Mesodermal cell (in vitro differentiated cells): ENCODE data around the gene SLCO3A1.

Experiments used
- H3K27ac ChIP-seq: 2 replicates; pipeline ENCODE4 v1.7.0; 2013; ENCODE audit warnings: mild to moderate bottlenecking, low read depth, low read length, moderate library complexity; ENCODE audit not compliant: severe bottlenecking
- H3K36me3 ChIP-seq: 2 replicates; pipeline ENCODE4 v1.7.1; 2013; ENCODE audit warnings: mild to moderate bottlenecking, low read length, moderate library complexity; ENCODE audit not compliant: control insufficient read depth, insufficient read depth
- H3K4me1 ChIP-seq: one replicate; pipeline ENCODE4 v1.7.1; 2013; ENCODE audit warnings: mild to moderate bottlenecking, low read length; ENCODE audit not compliant: insufficient read depth, control insufficient read depth, poor library complexity, severe bottlenecking
- H3K4me3 ChIP-seq: 2 replicates; pipeline ENCODE4 v1.7.0; 2013; ENCODE audit warnings: low read length, control low read depth, mild to moderate bottlenecking; ENCODE audit not compliant: insufficient read depth, poor library complexity, severe bottlenecking; ENCODE audit errors: extremely low read depth
- H3K9me3 ChIP-seq: 2 replicates; pipeline ENCODE4 v1.7.1; 2013; ENCODE audit warnings: mild to moderate bottlenecking, low read length, moderate library complexity; ENCODE audit not compliant: control insufficient read depth
- WGBS, 2 experiments: methylation state at CpG; one replicate each; pipeline ENCODE4 v1.1.5; 2013; ENCODE audit warnings: missing lambda C conversion rate in 2 of 2; ENCODE audit not compliant: insufficient coverage in 2 of 2; 5-methylcytosine and 5-hydroxymethylcytosine counted together

Gene SLCO3A1

GRCh38 chr15:91891101-91891500 lies 37.6 kb downstream of the SLCO3A1 start:
- Histone ChIP-seq H3K4me3 (no peak overlapping the region), H3K4me1 (no peaks in the 10 kb centered on the region), H3K27ac (no peak overlapping the region), H3K36me3 (no peaks in the 10 kb centered on the region), H3K9me3 (no peaks in the 10 kb centered on the region)
- WGBS, 2 experiments = 80 to 100% methylated on average over 1 of the region's 1 CpG

GRCh38 chr15:91891788-91892345 lies 38.4 kb downstream of the SLCO3A1 start:
- WGBS, 2 experiments = 90 to 100% methylated on average over 2 to 3 of the region's 5 CpGs
- Histone ChIP-seq H3K36me3 (no peaks in the 10 kb centered on the region), H3K4me3 (no peak overlapping the region), H3K27ac (no peak overlapping the region), H3K9me3 (no peaks in the 10 kb centered on the region), H3K4me1 (no peaks in the 10 kb centered on the region)

- no peaks in the 10 kb centered on the region for H3K36me3 ChIP-seq
- 91% methylated on average over 1 to 2 of the region's 5 CpGs for WGBS, 2 experiments
- H3K4me3 ChIP-seq = no peak overlapping the region
- H3K9me3 ChIP-seq = no peaks in the 10 kb centered on the region
- H3K27ac ChIP-seq = no peak overlapping the region
- H3K4me1 ChIP-seq = no peaks in the 10 kb centered on the region
These were observed 38.9 kb downstream of the SLCO3A1 start for GRCh38 chr15:91892436-91892835.

GRCh38 chr15:91894606-91895005 lies 41.1 kb downstream of the SLCO3A1 start:
- no peak overlapping the region for H3K4me3 ChIP-seq
- WGBS, 2 experiments = 78 to 80% methylated on average over 5 of the region's 5 CpGs
- no peaks in the 10 kb centered on the region for H3K9me3 ChIP-seq
- no peaks in the 10 kb centered on the region for H3K4me1 ChIP-seq
- no peaks in the 10 kb centered on the region for H3K36me3 ChIP-seq
- no peak overlapping the region for H3K27ac ChIP-seq

GRCh38 chr15:91895051-91895450 lies 41.5 kb downstream of the SLCO3A1 start:
- Histone ChIP-seq H3K4me1 (no peaks in the 10 kb centered on the region), H3K27ac (no peak overlapping the region), H3K4me3 (no peak overlapping the region), H3K9me3 (no peaks in the 10 kb centered on the region), H3K36me3 (no peaks in the 10 kb centered on the region)
- WGBS, 2 experiments = 67% methylated on average over 1 of the region's 1 CpG; no CpG with 5 or more reads in 1 of the 2 experiments

- no peaks in the 10 kb centered on the region for H3K9me3 ChIP-seq
- WGBS, 2 experiments = 72 to 100% methylated on average over 1 to 2 of the region's 5 CpGs
- no peaks in the 10 kb centered on the region for H3K4me1 ChIP-seq
- no peak overlapping the region for H3K4me3 ChIP-seq
- no peak overlapping the region for H3K27ac ChIP-seq
- no peaks in the 10 kb centered on the region for H3K36me3 ChIP-seq
These were observed 43.0 kb downstream of the SLCO3A1 start for GRCh38 chr15:91896341-91897055.

- Histone ChIP-seq H3K36me3 (no peaks in the 10 kb centered on the region), H3K4me3 (no peak overlapping the region), H3K27ac (no peak overlapping the region), H3K4me1 (no peaks in the 10 kb centered on the region), H3K9me3 (no peaks in the 10 kb centered on the region)
- 87 to 92% methylated on average over 10 to 11 of the region's 14 CpGs for WGBS, 2 experiments
These were observed 44.3 kb downstream of the SLCO3A1 start for GRCh38 chr15:91897585-91898372.

- whole genome bisulfite sequencing, 2 experiments = 100% methylated on average over 1 of the region's 3 CpGs; no CpG with 5 or more reads in 1 of the 2 experiments
- Histone ChIP-seq H3K27ac (no peak overlapping the region), H3K9me3 (no peaks in the 10 kb centered on the region), H3K4me1 (no peaks in the 10 kb centered on the region), H3K36me3 (no peaks in the 10 kb centered on the region), H3K4me3 (no peak overlapping the region)
These were observed 45.3 kb downstream of the SLCO3A1 start for GRCh38 chr15:91898843-91899242.

GRCh38 chr15:91904942-91905341 lies 51.4 kb downstream of the SLCO3A1 start:
- H3K9me3 ChIP-seq = no peaks in the 10 kb centered on the region

GRCh38 chr15:91908391-91908790 lies 54.9 kb downstream of the SLCO3A1 start:
- H3K4me1 ChIP-seq = no peaks in the 10 kb centered on the region
- H3K36me3 ChIP-seq = no peaks in the 10 kb centered on the region
- 88 to 100% methylated on average over 1 of the region's 3 CpGs for WGBS, 2 experiments
- no peak overlapping the region for H3K4me3 ChIP-seq
- H3K9me3 ChIP-seq = no peaks in the 10 kb centered on the region
- H3K27ac ChIP-seq = no peak overlapping the region

More at GRCh38 chr15:91904942-91905341, 51.4 kb downstream of the SLCO3A1 start:
- Histone ChIP-seq H3K4me3 (no peak overlapping the region), H3K36me3 (no peaks in the 10 kb centered on the region), H3K4me1 (no peaks in the 10 kb centered on the region), H3K27ac (no peak overlapping the region)
- WGBS, 2 experiments = no CpG with 5 or more reads among the region's 1 CpG
